NT2/D1 (cell line): Measurements from ENCODE around the gene SND1.

Experiments used
- DNase-seq: peaks from one replicate; pipeline ENCODE4 v3.0.0-alpha.2; 2011; ENCODE audit warnings: low read depth, low spot score
- H3K27me3 ChIP-seq: 2 replicates; pipeline ENCODE4 v1.6.0; 2011; ENCODE audit warnings: mild to moderate bottlenecking; ENCODE audit not compliant: insufficient read length, insufficient read depth
- H3K36me3 ChIP-seq: 2 replicates; pipeline ENCODE4 v1.6.1; 2011; ENCODE audit warnings: mild to moderate bottlenecking, low read length, mixed read lengths; ENCODE audit not compliant: insufficient read depth, insufficient read length
- H3K4me1 ChIP-seq: 2 replicates; pipeline ENCODE4 v1.5.1; 2011; ENCODE audit not compliant: insufficient read depth, insufficient read length
- H3K4me3 ChIP-seq: 2 replicates; pipeline ENCODE4 v1.5.1; 2011; ENCODE audit warnings: low read depth; ENCODE audit not compliant: insufficient read length
- H3K9ac ChIP-seq: 2 replicates; pipeline ENCODE4 v1.6.0; 2011; ENCODE audit warnings: low read depth; ENCODE audit not compliant: insufficient read length
- H3K9me3 ChIP-seq: 2 replicates; pipeline ENCODE4 v1.5.1; 2011; ENCODE audit warnings: mild to moderate bottlenecking, low read length; ENCODE audit not compliant: insufficient read depth
- SUZ12 ChIP-seq: IDR thresholded peaks from 2 replicates; pipeline ENCODE4 v1.6.1; 2011; ENCODE audit not compliant: insufficient read length, insufficient read depth; ENCODE audit errors: extremely low read depth
- YY1 ChIP-seq: IDR thresholded peaks from 2 replicates; pipeline ENCODE4 v1.6.1; 2011; ENCODE audit not compliant: insufficient read length, insufficient read depth
- ZNF274 ChIP-seq: IDR thresholded peaks from 2 replicates; pipeline ENCODE4 v1.6.1; 2011; ENCODE audit warnings: mild to moderate bottlenecking, low read depth, low read length

The SND1 gene

DNA sequence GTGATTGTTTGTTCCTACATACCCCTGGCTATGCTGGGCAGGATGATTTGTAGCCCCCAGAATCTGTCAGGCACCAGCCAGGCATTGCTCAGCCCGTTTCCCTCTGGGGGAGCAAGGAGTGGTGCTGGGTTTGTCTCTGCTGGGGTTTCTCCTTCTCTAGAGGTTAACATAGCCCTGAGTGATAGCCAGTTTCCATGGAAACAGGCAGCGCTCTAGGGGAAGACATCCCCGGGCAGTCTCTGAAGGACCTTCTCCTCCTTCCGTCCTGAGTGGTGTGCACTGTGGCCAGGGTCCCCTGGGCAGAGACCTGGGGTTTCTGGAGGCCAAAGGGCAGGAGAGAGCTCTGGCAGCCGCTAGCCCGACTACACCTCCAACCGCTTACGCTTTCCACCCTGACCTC is 429.8 kb downstream of the SND1 start:
- Histone ChIP-seq H3K36me3 (peaks cover 58% of the 10 kb centered on the region), H3K27me3 (no peaks in the 10 kb centered on the region), H3K9ac (no peak overlapping the region), H3K4me1 (peaks cover 10% of the 10 kb centered on the region), H3K4me3 (no peak overlapping the region), H3K9me3 (no peaks in the 10 kb centered on the region)
- no peak for DNase-seq
- TF ChIP-seq ZNF274: no peak
- TF ChIP-seq SUZ12: no peak
- no peak for TF ChIP-seq YY1

DNA sequence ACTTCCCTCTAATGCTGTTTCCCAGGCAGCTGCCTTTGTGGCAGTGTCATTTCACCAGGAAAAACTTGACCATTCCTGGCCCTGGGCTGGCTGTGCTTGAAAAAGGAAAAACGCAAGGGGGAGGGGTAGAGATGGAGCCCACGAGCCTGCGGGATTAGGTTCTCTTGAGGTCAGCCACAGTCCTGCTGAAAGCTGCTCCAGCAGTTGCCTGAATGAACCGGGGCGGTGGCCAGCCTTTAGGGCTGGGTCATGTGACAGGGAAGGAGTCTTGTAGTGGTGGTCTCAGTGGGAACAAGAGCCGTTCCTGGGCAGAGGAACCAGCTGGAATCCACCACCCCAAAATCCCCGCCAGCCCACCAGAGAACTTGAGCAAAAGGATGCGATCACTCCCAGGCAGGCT is 430.4 kb downstream of the SND1 start:
- Histone ChIP-seq H3K36me3 (peaks cover 61% of the 10 kb centered on the region), H3K9ac (no peak overlapping the region), H3K4me3 (no peak overlapping the region), H3K27me3 (no peaks in the 10 kb centered on the region), H3K9me3 (no peaks in the 10 kb centered on the region), H3K4me1 (peaks cover 10% of the 10 kb centered on the region)
- DNase-seq: no peak
- TF ChIP-seq SUZ12 (no peak), ZNF274 (no peak), YY1 (no peak)

DNA sequence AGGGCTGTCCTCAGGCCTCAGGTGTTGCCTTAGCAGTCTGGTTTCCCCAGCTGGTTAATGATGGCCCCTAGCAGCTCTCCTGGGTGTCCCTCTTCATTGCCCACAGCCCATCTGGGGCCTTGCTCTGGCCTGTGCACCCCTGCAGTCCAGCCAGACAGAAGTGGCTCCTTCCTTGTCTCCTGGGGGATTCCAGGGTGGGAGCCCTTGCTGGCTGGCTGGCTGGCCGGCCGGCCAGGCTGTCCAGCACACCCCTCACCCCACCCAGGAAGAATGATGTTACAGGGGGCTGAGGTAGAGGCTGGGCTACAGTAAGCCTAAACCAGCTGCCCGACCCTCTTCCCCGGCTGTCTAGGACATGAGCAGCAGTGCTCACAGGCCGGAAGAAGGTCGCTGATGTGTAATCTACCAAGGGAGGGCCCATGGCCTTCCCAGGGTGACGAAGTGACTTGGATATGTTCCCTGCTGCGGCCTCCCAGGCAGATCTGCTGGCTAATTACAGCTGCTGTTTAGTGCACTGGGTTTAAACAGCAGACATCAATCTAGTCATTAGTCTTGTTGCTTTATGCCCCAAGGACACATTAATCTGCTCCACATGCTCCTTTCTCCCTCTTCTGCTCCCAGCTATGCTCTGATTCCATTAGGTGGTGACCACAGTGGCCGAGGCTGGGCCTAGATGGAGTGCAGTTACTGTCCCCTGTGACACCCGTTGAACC is 433.1 kb downstream of the SND1 start:
- DNase-seq: no peak
- Histone ChIP-seq H3K4me1 (peaks cover 12% of the 10 kb centered on the region), H3K9me3 (no peaks in the 10 kb centered on the region), H3K9ac (no peak overlapping the region), H3K4me3 (no peak overlapping the region), H3K36me3 (peaks cover 62% of the 10 kb centered on the region), H3K27me3 (no peaks in the 10 kb centered on the region)
- no peak for TF ChIP-seq ZNF274
- TF ChIP-seq YY1: no peak
- no peak for TF ChIP-seq SUZ12

DNA sequence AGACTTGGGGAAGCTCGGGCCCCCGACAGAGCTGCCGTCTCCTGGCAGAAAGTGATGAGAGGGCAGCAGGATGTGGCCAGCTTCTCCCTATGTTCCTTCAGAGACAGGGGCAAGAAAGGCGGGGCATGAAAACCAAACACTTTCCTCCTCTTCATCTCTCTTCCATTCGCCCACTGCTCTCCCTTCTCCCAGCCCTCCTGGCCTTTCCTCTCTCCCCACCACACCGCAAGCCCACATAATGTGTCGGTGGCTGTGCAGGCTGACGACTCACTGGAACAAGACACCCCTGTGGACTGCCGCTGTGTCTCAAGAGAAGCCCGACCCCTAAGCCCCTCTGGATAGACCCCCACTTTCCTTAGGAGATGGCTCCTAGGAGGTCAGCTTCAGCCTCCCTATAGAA is 438.5 kb downstream of the SND1 start:
- Histone ChIP-seq H3K9me3 (no peaks in the 10 kb centered on the region), H3K9ac (no peak overlapping the region), H3K27me3 (no peaks in the 10 kb centered on the region), H3K4me1 (peaks cover 2% of the 10 kb centered on the region), H3K36me3 (peaks cover 83% of the 10 kb centered on the region), H3K4me3 (no peak overlapping the region)
- TF ChIP-seq ZNF274 (no peak), SUZ12 (no peak), YY1 (no peak)
- no peak for DNase-seq

DNA sequence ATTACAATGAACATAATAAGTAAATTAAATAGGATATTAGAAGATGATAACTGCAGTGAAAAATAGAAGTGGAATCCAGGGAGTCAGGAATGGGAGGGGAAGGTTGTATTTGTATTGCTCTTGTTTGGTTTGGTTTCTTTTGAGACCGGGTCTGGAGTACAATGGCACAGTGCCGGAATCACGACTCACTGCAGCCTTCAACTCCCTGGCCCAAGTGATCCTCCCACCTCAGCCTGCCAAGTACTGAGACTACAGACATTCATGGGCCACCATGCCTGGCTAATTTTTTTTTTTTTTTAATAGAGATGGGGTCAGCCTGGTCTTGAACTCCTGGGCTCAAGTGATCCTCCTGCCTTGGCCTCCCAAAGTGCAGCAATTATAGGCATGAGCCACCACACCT is 439.1 kb downstream of the SND1 start:
- no peak overlapping the region for H3K9ac ChIP-seq
- no peaks in the 10 kb centered on the region for H3K27me3 ChIP-seq
- no peak for DNase-seq
- H3K9me3 ChIP-seq: no peaks in the 10 kb centered on the region
- TF ChIP-seq ZNF274 (no peak), SUZ12 (no peak), YY1 (no peak)
- H3K4me1 ChIP-seq: peaks cover 2% of the 10 kb centered on the region
- H3K4me3 ChIP-seq: no peak overlapping the region
- H3K36me3 ChIP-seq: peaks cover 77% of the 10 kb centered on the region

DNA sequence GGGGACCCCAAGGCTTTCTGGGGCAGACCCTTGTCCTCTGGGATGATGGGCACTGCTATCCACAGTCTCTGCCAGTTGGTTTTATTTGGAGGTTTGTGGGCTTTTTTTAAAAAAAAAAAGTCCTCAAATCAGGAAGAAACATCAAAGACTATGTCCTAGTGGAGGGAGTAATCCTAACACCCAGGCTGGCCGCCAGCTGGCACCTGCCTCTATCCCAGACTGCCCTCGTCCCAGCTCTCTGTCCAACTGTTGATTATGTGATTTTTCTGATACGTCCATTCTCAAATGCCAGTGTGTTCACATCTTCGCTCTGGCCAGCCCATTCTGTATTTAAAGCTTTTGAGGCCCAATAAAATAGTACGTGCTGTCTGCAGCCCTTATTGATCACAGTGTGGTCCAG is 440.2 kb downstream of the SND1 start:
- H3K9me3 ChIP-seq: no peaks in the 10 kb centered on the region
- peaks cover 2% of the 10 kb centered on the region for H3K4me1 ChIP-seq
- no peak overlapping the region for H3K9ac ChIP-seq
- DNase-seq: no peak
- H3K27me3 ChIP-seq: no peaks in the 10 kb centered on the region
- TF ChIP-seq SUZ12 (no peak), YY1 (no peak), ZNF274 (no peak)
- no peak overlapping the region for H3K4me3 ChIP-seq
- H3K36me3 ChIP-seq: peaks cover 66% of the 10 kb centered on the region

DNA sequence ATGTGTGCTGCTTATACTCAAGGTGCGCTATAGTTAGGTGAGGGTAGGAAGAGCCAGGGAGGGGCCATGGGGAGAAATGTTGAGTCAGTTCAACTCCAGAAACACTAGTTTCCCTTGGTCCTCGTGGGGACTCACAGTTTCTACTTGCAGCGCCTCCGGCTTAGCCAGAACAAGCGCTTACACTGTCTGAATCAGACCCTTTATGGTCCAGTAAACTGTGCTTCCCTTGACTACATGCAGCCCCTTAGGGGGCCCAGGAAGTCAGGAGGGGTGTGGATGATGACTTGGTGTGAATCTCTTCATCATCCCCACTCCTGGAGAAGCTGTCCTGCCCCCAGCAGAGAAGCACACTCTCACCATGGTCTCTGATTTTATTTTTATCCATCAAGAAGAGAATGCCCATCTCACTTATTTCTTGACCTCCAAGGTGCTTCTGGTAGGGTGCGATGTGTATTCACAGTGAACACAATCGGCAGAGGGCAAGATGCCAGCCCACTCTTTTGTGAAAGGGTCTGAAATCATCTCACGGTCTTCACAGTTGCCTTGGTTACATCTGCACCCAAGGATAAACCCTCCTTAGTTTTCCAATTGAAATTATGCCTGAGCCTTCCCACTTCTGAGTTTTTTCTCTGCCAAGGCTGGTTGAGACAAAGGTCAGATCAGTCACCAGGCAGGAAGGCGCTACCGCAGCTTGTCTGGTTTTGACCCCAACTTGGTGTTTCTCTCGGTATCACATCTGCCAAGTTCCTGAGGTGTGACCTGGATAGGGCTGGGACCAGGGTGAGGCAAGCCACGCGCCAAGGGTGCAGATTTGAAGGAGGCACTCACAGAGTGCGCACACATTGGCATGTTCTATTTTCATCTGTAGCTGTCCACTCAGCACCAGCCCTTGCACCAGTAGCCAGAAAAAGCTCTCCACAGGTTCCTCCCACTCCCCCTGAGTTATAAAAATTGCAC is 441.9 kb downstream of the SND1 start:
- Histone ChIP-seq H3K4me1 (peaks cover 2% of the 10 kb centered on the region), H3K27me3 (no peaks in the 10 kb centered on the region), H3K36me3 (peaks cover 55% of the 10 kb centered on the region), H3K4me3 (no peak overlapping the region), H3K9me3 (no peaks in the 10 kb centered on the region), H3K9ac (no peak overlapping the region)
- TF ChIP-seq YY1 (no peak), SUZ12 (no peak), ZNF274 (no peak)
- no peak for DNase-seq
